NCI-H748 (cell line): Measurements from ENCODE around the gene CFAP410.

Source experiments
- DNase-seq: peaks from one replicate; lab custom pipeline; 2025; ENCODE audit not compliant: unreplicated experiment; lab: John Stamatoyannopoulos, UW

CFAP410 gene

DNA sequence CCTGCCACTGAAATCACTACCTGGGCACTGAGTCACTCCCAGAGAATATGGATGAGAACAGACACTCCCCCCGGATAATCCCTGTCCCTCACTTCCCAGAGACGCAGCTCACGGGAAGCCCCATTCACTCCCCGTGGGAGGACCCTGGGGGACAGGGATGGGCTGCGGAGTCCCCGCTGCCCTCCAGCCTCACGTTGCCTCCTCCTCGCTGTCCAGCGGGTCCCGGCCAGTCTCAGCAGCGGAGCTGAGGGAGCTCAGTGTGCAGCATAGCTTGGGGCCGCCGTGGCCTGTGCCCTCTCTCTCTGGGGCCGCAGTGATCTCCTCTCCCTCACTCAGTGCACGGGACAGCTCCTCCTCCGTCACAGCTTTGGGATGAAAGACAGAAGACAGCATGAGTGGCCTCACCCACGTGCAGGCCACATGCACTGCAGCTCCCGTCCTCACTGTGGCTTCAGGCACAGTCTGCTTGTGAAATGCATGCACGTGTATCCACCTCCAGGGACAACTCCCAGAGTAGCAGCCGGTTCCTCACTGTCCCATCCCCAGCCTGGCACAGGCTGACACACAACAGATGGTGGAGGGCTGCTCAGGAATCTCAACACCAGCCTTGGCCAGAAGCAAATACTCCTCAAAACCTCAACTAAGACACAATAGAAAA, 7.4 kb downstream of the CFAP410 start:
- no peak for DNase-seq

DNA sequence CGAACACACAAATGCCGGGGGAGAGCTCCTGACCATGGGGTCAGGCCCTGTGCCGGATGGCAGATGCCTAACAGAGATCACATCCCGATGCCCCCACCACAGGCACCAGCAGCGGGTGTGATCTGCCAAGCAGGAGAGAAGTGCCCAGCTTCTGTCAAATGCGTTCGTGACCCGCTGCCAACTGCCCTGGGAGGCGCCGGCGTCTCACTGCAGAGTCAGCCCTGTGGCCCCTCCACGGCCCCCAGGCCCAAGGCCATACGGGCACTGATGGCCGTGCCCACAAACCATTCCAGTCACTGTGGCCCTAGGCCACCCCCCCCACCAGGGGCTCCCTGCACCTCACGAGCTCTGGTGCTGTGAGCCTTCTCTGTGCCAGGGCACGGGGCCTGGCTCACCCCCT, 8.0 kb downstream of the CFAP410 start:
- DNase-seq, result no peak

DNA sequence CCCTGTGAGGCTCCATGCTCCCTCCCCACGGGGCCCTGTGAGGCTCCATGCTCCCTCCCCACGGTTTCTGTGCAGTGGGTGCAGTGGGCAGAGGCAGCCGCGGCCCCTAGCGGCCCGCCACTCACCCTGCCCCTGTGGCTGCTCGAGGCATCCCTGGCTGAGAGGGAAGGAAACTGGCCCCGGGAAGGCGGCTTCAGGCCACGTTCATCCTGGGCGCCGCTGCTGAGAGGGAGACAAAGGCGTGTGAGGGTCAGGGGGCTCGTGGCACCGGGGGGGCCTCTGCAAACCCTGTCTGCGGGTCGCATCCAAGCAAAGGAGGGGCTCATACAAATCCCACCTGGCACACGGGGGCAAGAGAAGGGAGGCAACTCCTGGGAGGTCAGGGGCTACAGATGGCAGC, 8.5 kb downstream of the CFAP410 start:
- DNase-seq, result no peak

DNA sequence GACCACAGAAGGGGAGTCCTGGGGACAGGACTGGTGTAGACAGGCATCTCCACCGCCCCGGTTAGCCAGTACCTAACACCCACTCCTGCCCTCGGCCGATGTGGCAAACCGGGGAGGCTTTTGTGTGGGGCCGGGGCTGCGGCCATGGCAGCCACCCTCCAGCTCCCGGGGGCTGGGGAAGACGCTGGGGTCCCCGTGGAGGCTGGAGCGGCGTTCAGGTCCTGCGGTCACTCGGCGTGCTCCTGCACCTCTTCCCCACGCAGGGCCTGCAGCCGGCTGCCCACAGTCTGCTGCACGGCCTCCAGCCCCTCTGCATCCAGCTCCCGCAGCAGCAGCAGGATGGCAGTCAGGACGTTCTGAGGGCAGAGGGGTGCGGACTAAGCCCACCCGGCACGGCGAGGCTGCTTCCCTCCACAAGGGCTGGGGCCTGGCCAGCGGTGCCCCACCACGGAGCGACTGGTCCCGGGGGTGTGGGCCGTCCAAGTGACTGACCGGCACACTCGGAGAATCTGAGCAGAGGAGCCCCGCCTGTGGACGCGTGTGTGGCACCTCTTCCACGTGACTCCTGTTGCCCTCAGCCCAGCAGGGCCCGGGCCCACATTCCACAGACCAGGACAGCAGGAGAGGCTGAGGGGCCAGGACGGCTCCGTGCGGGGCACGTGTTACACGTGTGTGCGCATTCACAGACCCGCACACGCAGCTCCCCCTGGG, 9.1 kb downstream of the CFAP410 start:
- DNase-seq, result no peak

DNA sequence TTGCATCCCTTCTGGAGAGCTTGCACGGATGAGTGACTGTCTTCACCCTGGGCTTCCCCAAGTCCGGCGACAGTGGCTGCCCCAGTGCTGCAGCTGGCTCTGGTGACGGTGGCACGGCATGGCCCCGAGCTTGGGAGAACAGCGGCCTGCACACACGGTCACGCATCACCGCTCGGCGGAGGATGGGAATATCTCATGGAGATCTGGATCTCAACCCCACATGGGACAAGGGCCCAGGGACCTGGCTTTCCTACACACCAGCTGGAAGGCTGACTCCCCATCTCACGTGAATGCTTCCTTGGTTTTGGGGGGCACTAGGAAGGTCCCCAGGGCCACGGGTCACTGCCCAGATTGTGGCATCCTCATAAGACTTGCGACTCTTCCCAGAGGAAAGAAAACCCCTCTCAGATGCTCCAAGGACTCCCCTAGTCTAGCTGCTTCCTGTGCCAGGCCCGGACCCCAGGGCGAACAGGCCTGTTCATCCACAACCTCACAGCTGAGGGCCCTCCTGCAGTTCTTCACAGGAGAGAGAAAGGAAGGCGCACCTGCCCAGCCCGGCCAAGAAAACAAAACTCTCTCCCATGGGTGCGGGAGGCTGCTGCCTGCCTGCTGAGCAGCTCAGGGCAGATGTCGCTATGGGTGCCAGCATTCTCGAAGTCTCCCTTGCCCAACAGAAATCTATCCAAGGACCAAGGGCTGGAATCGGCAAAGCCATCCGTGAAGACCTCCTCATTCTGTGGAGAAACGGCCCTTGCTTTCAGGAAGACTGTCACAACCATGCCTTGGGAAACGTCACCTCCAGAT, 9.9 kb downstream of the CFAP410 start:
- DNase-seq, result no peak

DNA sequence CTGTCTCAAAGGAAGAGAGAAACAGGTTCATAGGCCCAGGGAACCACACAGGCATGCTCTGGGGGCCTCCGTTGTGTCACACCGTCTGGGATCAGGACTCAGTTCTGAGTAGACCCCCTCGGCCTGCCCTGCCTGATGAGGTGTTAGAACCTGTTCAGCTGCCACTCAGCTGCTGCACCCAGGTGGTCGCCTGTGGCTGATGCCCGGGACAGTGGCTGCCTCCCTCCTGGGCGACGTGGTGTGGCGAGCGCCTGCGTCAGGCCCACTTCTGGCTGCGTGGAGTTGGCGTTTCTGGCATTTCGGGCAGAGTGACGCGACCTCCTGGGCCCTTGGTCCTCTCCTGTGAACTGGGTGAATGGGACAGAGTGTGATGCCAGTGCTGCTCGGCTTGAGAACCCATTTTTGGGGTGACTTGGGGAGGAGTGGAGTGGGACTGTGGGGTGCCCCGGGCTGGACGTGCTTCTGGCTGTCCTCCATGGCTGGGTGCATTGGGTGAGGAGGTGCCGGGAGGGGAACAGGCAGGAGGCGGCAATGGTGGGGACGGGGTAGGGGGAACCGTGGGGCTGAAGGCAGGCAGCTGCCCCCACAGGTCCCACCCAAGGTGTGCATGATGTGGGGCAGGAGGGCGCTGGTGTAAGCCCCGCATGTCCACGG, 10.8 kb downstream of the CFAP410 start:
- DNase-seq, result no peak

DNA sequence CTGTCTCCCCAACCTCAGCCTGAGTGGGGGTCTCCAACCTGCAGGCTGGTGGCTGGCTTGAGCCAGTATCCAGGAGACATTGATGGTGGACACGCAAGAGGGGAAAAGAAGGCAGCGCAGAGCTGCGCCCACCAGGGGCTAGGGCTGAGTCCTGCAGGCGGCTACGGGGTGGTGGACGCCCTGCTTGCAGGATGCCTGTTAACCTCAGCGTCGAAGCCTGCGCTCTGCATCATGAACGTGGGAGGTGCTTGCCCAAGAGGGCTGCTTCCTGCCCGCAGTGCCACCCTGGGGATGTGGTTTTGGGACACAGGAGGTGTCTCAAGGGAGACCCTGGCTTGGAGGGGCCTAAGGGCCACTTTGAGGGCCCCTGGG, 11.6 kb downstream of the CFAP410 start:
- DNase-seq, result no peak

DNA sequence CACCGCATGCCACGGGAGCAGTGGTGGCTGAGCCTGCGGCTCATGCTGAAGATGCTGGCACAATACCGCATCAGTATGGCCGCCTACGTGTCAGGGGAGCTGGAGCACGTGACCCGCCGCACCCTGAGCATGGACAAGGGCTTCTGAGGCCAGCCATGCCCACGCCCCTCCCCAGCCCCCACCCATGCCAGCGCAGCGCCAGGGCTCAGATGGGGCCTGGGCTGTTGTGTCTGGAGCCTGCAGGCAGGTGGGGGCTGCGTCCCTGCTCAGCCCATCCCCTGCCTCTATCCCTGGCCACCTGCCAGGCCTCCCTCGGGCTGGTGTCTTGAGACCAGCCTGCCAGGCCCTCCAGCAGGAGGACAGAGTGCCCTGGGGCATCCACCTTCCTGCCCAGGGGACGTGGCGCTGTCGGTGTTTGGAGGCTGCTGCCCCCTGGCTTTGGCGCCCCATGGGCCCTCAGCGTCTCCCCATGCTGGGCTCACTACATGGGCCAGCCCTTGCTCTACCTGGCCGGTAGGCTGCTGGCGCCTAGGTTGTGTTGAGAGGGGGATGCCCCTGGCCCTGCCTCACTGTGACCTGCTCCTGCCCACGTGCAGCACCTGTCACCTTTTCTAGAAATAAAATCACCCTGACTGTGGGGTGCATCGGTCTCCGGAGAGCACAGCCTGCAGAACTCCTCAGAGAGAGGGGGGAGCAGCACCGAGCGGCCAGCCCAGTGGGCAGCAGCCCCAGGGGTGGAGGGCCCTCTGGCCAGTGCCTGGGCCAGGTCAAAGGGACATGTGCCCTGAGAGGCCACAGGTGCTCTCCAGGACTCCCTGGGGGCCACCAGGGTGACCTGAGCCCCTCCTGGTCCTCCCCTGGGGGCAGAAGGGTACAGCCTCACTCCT, 12.2 kb downstream of the CFAP410 start:
- no peak for DNase-seq

DNA sequence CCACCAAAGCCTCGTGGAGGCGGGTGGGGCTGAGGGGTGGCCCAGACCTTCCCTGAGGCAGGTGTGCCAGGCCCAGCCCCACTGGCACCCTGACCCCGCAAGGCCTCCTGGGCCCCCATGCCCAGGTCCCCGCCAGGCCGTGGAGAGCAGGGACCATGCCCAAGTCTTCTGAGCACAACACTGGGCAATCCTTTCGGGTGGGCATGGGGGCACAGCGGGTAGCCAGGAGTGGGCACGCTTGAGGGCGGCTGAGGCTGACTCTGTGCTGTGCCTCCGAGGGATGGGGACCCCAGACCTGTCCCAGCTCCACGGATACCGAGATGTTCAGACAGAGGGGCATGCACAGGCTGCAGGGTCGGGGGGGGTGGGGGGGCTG, 12.9 kb downstream of the CFAP410 start:
- no peak for DNase-seq

DNA sequence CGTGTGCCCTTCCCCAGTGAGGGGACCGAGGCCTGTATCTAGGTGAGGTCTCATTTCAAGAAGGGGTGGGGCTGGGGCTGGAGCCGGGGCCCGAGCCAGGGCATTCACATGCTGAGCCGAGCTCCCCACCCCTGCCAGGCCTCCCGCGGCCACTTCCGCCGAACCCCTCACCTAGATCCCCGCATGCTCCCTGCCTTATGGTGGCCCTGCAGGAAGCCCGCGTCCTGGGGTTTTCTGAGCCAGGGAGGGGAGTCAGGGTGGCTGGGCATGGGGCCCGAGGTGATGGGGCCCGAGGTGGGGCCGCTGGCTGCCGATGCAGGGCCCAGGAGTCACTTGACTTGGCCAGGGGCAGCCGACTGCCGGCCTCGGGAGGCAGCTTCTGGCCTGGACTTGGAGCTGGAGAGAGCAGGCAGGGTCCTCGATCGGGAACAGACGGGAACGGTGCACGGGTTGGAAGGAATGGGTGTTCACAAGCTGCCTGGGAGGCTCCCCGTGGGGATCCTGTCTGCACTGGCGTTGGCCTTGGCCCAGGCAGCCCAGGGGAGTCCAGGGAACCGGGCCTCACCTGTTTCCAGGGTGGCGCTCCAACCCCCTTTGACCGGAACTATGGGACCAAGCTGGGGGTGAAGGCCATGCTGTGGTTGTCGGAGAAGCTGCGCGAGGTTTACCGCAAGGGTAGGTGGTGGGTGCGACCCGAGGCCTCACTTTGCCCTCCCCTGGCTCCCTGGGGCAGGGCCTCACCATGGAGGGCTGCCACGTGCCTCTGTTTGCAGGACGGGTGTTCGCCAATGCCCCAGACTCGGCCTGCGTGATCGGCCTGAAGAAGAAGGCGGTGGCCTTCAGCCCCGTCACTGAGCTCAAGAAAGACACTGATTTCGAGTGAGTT, 13.6 kb downstream of the CFAP410 start:
- no peak for DNase-seq

DNA sequence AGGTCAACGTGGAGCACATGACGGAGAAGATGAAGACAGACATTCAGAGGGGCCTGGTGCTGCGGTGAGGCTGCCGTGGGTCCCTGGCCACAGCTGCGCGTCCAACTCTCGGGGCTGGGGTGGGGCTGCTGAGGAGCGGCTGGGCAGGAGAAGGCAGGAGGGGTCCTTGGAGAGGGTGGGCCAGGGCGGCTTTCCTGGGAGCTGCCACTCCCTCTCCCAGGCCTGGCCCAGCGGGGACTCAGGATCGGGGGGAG, 14.4 kb downstream of the CFAP410 start:
- DNase-seq, result no peak

DNA sequence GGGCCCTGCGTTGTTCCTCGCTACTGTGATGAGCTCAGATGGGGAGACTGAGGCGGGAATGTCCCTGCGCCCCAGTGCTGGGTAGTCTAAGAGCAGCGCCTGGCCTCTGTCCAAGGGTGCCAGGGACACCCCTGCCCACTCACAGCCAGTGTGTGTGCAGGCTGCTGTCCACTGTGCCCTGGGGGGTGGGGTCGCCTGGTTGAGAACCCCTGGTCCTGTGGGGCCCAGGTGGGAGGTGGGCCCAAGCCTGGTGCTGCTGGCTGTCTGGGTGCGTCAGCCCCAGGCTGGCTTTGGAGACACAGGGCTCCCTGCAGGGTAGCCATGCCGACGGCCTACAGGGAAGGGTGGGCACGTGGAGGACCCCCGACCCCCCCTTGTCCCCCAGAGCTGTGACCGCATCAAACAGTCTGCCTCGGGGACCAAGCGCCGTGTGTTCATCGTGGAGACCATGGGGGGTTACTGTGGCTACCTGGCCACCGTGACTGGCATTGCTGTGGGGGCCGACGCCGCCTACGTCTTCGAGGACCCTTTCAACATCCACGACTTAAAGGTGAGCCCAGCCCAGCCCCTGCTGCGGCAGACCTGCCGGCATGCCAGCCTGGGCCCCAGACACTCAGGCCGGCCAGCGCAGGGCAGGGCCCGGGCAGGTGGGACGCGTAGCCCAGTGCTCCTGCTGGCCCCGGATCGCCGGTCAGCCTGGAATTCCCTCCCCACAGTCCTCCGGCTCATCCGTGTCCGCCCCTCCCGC, 14.9 kb downstream of the CFAP410 start:
- DNase-seq, result no peak

DNA sequence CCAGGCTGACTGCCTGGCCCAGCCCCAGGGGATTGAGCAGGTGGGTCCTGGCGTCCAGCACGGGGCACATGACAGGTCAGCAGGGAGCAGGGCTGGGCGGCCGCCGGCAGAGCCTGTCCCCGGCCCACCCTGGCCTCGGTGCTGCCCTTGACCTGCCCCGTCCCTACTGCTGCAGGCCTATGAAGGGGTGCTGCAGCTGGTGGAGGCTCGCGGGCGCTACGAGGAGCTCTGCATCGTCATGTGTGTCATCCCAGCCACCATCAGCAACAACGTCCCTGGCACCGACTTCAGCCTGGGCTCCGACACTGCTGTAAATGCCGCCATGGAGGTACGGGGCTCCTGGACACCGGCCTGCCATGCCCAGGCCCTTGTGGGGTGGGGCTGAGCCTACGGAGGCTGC, 15.6 kb downstream of the CFAP410 start:
- no peak for DNase-seq

DNA sequence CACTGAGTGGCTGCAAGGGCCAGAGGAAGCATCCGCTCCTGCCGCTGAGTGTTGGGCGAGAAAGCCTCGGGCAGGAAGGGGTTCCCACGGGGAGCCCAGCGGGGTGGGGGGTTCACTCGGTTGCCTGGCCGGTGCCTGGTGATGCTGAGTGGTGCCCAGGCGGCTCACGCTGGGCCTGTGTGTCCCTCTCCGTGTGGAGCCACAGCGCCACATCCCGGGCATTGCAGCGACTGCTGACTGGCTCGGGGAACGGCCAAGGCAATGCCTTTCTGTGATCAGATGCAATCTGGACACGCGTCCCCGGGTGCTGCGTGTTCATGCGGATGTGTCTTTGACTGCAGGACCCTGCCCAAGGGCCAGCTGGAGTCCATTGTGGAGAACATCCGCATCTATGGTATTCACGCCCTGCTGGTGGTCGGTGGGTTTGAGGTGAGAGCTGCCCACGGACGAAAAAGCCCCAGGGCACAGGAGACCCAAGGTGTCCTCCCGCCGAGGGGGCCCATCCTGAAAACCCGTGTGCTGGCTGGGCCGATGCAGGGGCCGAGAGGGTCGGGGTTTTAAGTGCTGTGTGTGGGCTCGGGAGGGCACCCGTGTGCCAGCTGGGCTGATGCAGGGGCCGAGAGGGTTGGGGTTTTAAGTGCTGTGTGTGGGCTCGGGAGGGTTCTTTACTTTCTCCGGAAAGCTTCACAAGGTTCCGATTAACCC, 16.4 kb downstream of the CFAP410 start:
- DNase-seq, result no peak

DNA sequence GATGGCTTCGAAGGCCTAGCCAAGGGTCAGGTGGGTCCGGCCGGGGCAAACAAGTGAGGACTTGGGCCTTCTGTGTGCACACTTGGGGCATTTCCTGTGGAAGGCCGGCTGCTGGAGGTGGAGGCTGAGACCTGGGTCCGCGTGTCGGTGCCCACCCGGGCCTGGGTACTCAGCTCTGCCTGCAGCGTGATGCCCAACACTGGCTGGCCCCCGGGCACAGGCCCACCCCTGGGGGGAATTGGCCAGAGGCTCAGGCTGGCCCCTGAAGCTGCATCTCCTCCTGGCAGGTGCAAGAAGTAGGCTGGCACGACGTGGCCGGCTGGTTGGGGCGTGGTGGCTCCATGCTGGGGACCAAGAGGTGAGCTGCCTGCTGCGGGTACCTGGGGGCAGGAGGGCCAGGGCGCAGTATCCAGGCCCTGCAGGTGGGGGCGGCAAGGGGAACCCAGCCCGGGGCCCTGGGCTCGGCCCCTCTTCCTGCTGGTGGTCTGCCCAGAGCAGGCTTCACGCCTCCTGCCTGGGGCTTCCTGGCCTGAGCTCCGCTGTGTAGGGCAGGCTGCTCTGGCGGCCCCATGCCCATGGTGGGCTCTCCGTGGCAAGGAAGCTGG, 17.2 kb downstream of the CFAP410 start:
- DNase-seq, result no peak

DNA sequence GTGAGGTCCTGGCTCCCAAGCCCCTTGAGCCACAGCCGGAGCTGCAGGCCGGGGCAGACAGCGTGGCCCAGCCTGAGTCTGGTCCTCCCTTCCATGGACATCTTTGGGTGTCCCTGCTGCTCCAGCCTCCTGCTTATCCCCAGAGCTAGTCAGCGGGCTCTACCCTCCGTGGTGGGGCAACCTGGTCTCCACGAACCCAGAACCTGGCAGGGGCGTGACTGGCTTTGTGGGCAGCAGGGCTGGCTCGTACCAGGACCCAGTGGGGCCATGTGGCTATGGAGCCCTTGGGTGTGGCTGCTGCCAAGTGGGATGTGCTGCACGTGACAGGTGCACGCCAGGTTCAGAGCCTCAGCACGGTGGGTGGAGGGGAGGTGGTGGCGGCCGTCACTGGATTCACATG, 18.3 kb downstream of the CFAP410 start:
- DNase-seq, result no peak

DNA sequence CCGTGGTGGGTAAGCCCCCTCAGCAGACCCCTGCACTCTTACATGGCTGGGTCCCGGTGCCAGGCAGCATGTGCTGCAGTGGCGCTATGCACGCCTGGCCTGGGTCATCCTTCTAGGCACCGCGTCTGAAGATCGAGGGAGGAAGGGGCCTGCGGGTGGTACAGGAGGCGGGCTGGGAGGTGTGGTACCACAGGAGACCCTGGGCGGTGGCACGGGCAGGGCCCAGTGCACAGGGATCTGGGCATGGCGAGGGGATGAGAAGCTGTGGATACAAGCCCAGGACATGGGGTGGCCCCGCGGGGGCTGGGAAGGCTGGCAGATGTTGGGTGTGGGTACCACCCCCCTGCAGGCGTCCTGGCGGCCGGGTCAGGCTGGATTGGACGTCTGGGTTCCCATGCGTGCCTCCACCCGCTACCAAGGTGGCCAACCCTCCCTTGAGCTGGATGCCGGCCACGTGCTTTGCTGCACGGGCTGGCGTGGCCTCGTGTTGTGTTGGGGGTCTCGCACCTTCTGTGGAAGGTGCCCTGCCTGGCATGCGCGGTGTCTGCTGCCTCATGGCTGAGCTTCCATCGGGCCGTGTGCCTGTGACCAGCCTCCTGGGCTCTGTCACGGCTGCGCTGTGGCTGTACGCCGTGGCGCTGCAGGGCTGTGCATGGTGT, 19.7 kb downstream of the CFAP410 start:
- no peak for DNase-seq
